NCI-H1930 (cell line): ENCODE results near the gene PIM3.

Experiments
- DNase-seq, 2 experiments: peaks; one replicate each; lab custom pipeline; 2025; lab: John Stamatoyannopoulos, UW

PIM3 gene

GRCh38 chr22:49928185-49928495 is 32.4 kb upstream of the PIM3 start:
- no peak for DNase-seq

- no peak for DNase-seq
These were observed 31.9 kb upstream of the PIM3 start for GRCh38 chr22:49928555-49929210.

GRCh38 chr22:49929211-49929979 is 31.2 kb upstream of the PIM3 start:
- DNase-seq, result peak in 1 of 2 experiments; percentile 59

- no peak for DNase-seq
These were observed 30.5 kb upstream of the PIM3 start for GRCh38 chr22:49929994-49930575.

GRCh38 chr22:49930596-49931412 is 29.8 kb upstream of the PIM3 start:
- DNase-seq, result peak in 1 of 2 experiments; percentile 37

- DNase-seq, result no peak
These were observed 27.1 kb upstream of the PIM3 start for GRCh38 chr22:49933236-49934159.

GRCh38 chr22:49934160-49934890 is 26.2 kb upstream of the PIM3 start:
- DNase-seq, result no peak

GRCh38 chr22:49934891-49935557 is 25.5 kb upstream of the PIM3 start:
- DNase-seq, result no peak

GRCh38 chr22:49935561-49935960 is 25.0 kb upstream of the PIM3 start:
- DNase-seq, result no peak

GRCh38 chr22:49936018-49936972 is 24.3 kb upstream of the PIM3 start:
- DNase-seq, result peak; percentile 29 to 57

- DNase-seq, result no peak
These were observed 23.4 kb upstream of the PIM3 start for GRCh38 chr22:49936973-49937757.

GRCh38 chr22:49937758-49938564 is 22.6 kb upstream of the PIM3 start:
- DNase-seq, result no peak

GRCh38 chr22:49938565-49939136 is 21.9 kb upstream of the PIM3 start:
- no peak for DNase-seq

- no peak for DNase-seq
These were observed 18.9 kb upstream of the PIM3 start for GRCh38 chr22:49941507-49942316.

- DNase-seq, result peak; percentile 21 to 39
These were observed 17.8 kb upstream of the PIM3 start for GRCh38 chr22:49942565-49943404.
